Hypothalamus (tissue), 51 donors: ENCODE measurements around the gene MAST2.
A peak's percentile ranks its signal among the peaks of the same experiment; 100 is the strongest.
"Not testable (repeated sequence)": the region's sequence is repeated elsewhere in the genome, so short reads cannot be mapped to it uniquely, and the experiment has no call there.

Source experiments
- DNase-seq, 51 donors: peaks; one replicate each; lab custom pipeline; 2025; lab: John Stamatoyannopoulos, UW

The MAST2 gene

GRCh38 chr1:45854724-45855123 is 51.3 kb downstream of the MAST2 start:
- no peak for DNase-seq

GRCh38 chr1:45857101-45857700 is 53.8 kb downstream of the MAST2 start:
- DNase-seq, result no peak

- not testable (repeated sequence) for DNase-seq
Measured at GRCh38 chr1:45857755-45858492, 54.5 kb downstream of the MAST2 start.

GRCh38 chr1:45859221-45859620 is 55.8 kb downstream of the MAST2 start:
- no peak for DNase-seq

GRCh38 chr1:45862008-45862407 is 58.6 kb downstream of the MAST2 start:
- DNase-seq, result no peak

- DNase-seq, result no peak
Measured at GRCh38 chr1:45863218-45863617, 59.8 kb downstream of the MAST2 start.

- DNase-seq, result peak in 6 of 51 donors; percentile 2 to 47 (median 6)
Measured at GRCh38 chr1:45864167-45865106, 61.0 kb downstream of the MAST2 start.

GRCh38 chr1:45867697-45868348 is 64.4 kb downstream of the MAST2 start:
- DNase-seq, result no peak

GRCh38 chr1:45868861-45869260 is 65.4 kb downstream of the MAST2 start:
- no peak for DNase-seq

GRCh38 chr1:45870500-45870899 is 67.1 kb downstream of the MAST2 start:
- DNase-seq, result no peak

GRCh38 chr1:45872173-45872801 is 68.9 kb downstream of the MAST2 start:
- DNase-seq, result peak in 7 of 51 donors; percentile 4 to 12 (median 7)

- DNase-seq, result no peak
Measured at GRCh38 chr1:45876000-45876617, 72.7 kb downstream of the MAST2 start.

- DNase-seq, result no peak
Measured at GRCh38 chr1:45877264-45877663, 73.9 kb downstream of the MAST2 start.

- DNase-seq, result no peak
Measured at GRCh38 chr1:45879885-45880598, 76.6 kb downstream of the MAST2 start.

- no peak for DNase-seq
Measured at GRCh38 chr1:45880930-45881329, 77.5 kb downstream of the MAST2 start.

- no peak for DNase-seq
Measured at GRCh38 chr1:45883658-45884057, 80.2 kb downstream of the MAST2 start.

GRCh38 chr1:45884700-45885099 is 81.3 kb downstream of the MAST2 start:
- no peak for DNase-seq

- DNase-seq, result no peak
Measured at GRCh38 chr1:45886229-45886628, 82.8 kb downstream of the MAST2 start.

- no peak for DNase-seq
Measured at GRCh38 chr1:45887156-45887842, 83.9 kb downstream of the MAST2 start.
